HepG2 (cell line): ENCODE data around the gene EOMES. TPM values are rescaled to one million over a fixed set of nuclear protein-coding genes. Genes with fewer than 3 reads are reported as not detected.

Experiments
- ATAC-seq: fragments of 200-7000 bp; cut with Tn5 transposase; 3 replicates; pipeline ENCODE4 v1.9.1; 2020; ENCODE audit warnings: mild to moderate bottlenecking, moderate library complexity
- BruUV-seq: library from RNA; stranded (reverse); fragments of 400-500 nt; replicated peaks from 2 replicates; lab custom pipeline; 2021; lab: Mats Ljungman, UMichigan
- CTCF ChIA-PET: fragments of 300-600 bp; formaldehyde crosslinking; extraction: SDS; loops from one replicate; lab custom pipeline; 2021; ENCODE audit warnings: low total read pairs, inconsistent platforms, low intra/inter-chr PET ratio; lab: Yijun Ruan, JAX
- POLR2A ChIA-PET: fragments of 350-600 bp; sonication (Branson Sonifier 250); formaldehyde crosslinking; loops from one replicate; lab custom pipeline; 2020; ENCODE audit warnings: antibody characterized with exemption, inconsistent platforms; lab: Yijun Ruan, JAX
- DNase-seq: peaks from one replicate; pipeline ENCODE4 v3.0.0-alpha.2; 2015; ENCODE audit warnings: low spot score
- FAIRE-seq: peaks from 3 replicates; lab custom pipeline; 2011; peaks lifted over from hg19 to GRCh38; lab: Jason Lieb, UNC
- H2AFZ ChIP-seq: one replicate; pipeline ENCODE4 v1.6.1; 2011; ENCODE audit warnings: low read length, inconsistent platforms
- H3K27ac ChIP-seq: fragments of 300-600 bp; 3 replicates; pipeline ENCODE4 v1.8.0; 2011; ENCODE audit warnings: mixed run types, mild to moderate bottlenecking, mixed read lengths, low read length, inconsistent platforms; ENCODE audit not compliant: insufficient read depth; ENCODE audit errors: extremely low read length
- H3K27me3 ChIP-seq, 2 experiments: fragments of 200-600 bp in 1 of 2; 2 replicates in 1 of 2; 3 replicates in 1 of 2; pipeline versions ENCODE4 v1.6.0 to v1.8.0; 2011; ENCODE audit warnings: low read length in 2 of 2, mild to moderate bottlenecking in 2 of 2, moderate library complexity in 2 of 2, inconsistent platforms in 1 of 2; ENCODE audit not compliant: insufficient read depth in 2 of 2, control insufficient read depth in 1 of 2
- H3K36me3 ChIP-seq, 2 experiments: fragments of 200-600 bp in 1 of 2; replicated peaks in 1 of 2; 2 replicates in 1 of 2; 3 replicates in 1 of 2; pipeline versions ENCODE4 v1.5.1 to v1.8.0; 2011; ENCODE audit warnings: low read length in 2 of 2, inconsistent platforms in 1 of 2; ENCODE audit not compliant: insufficient read depth in 2 of 2, control insufficient read depth in 1 of 2
- H3K4me1 ChIP-seq: 2 replicates; pipeline ENCODE4 v1.5.1; 2012; ENCODE audit warnings: low read length, inconsistent platforms; ENCODE audit not compliant: insufficient read depth
- H3K4me2 ChIP-seq: 2 replicates; pipeline ENCODE4 v1.6.0; 2011; ENCODE audit warnings: low read depth, low read length, inconsistent platforms
- H3K4me3 ChIP-seq, 3 experiments: fragments of 200-600 bp in 1 of 3; sonication (generic), shearing (Covaris generic) in 1 of 3; replicated peaks in 1 of 3; 2 replicates each; pipeline ENCODE4 v1.5.1; 2011 to 2016; ENCODE audit warnings: low read length in 3 of 3, inconsistent platforms in 2 of 3, low read depth in 2 of 3, mild to moderate bottlenecking in 2 of 3, control low read depth in 1 of 3, mixed read lengths in 1 of 3; ENCODE audit not compliant: insufficient read depth in 1 of 3
- H3K79me2 ChIP-seq: one replicate; pipeline ENCODE4 v1.6.1; 2011; ENCODE audit warnings: low read length, inconsistent platforms; ENCODE audit not compliant: insufficient read depth
- H3K9ac ChIP-seq: 2 replicates; pipeline ENCODE4 v1.6.0; 2011; ENCODE audit warnings: mild to moderate bottlenecking, low read depth, low read length, inconsistent platforms; ENCODE audit not compliant: insufficient read depth
- H3K9me3 ChIP-seq: 2 replicates; pipeline ENCODE4 v1.5.1; 2012; ENCODE audit warnings: mild to moderate bottlenecking, low read length
- H4K20me1 ChIP-seq: 2 replicates; pipeline ENCODE4 v1.6.0; 2011; ENCODE audit warnings: inconsistent platforms, mild to moderate bottlenecking, low read length, moderate library complexity; ENCODE audit not compliant: insufficient read depth
- ARNTL ChIP-seq: sonication (generic); formaldehyde crosslinking; IDR thresholded peaks from 2 replicates; pipeline ENCODE4 v1.4.0; 2020; ENCODE audit warnings: mild to moderate bottlenecking, missing genetic modification reagents
- ATF2 ChIP-seq: sonication (generic); formaldehyde crosslinking; IDR thresholded peaks from 2 replicates; pipeline ENCODE4 v1.4.0; 2020; ENCODE audit warnings: missing genetic modification reagents
- FOXC1 ChIP-seq: sonication (generic); formaldehyde crosslinking; IDR thresholded peaks from 2 replicates; pipeline ENCODE4 v1.8.0; 2022; ENCODE audit warnings: mild to moderate bottlenecking, missing genetic modification reagents, borderline replicate concordance
- IRF9 ChIP-seq: sonication (generic); formaldehyde crosslinking; IDR thresholded peaks from 2 replicates; pipeline ENCODE4 v1.8.0; 2022; ENCODE audit warnings: missing genetic modification reagents, mild to moderate bottlenecking, borderline replicate concordance
- KAT7 ChIP-seq: IDR thresholded peaks from 2 replicates; pipeline ENCODE4 v1.6.1; 2018; ENCODE audit warnings: borderline replicate concordance, missing compliant biosample characterization
- KDM1A ChIP-seq: IDR thresholded peaks from 2 replicates; pipeline ENCODE4 v1.6.1; 2016; ENCODE audit warnings: missing compliant biosample characterization
- MTA1 ChIP-seq: sonication (generic); formaldehyde crosslinking; IDR thresholded peaks from 2 replicates; pipeline ENCODE4 v1.4.0; 2020; ENCODE audit warnings: missing genetic modification reagents, mild to moderate bottlenecking, borderline replicate concordance
- MXD3 ChIP-seq: IDR thresholded peaks from 2 replicates; pipeline ENCODE4 v1.6.1; 2016; ENCODE audit warnings: mild to moderate bottlenecking, missing biosample characterization, missing genetic modification reagents
- PRMT3 ChIP-seq: sonication (generic); formaldehyde crosslinking; IDR thresholded peaks from 2 replicates; pipeline ENCODE4 v1.8.1; 2022; ENCODE audit warnings: low read depth, mild to moderate bottlenecking, moderate library complexity, missing genetic modification reagents, borderline replicate concordance
- RBAK ChIP-seq: sonication (generic); formaldehyde crosslinking; IDR thresholded peaks from 2 replicates; pipeline ENCODE4 v1.5.1; 2020; ENCODE audit warnings: mild to moderate bottlenecking, missing genetic modification reagents
- RBM22 ChIP-seq: fragments of 200-400 bp; formaldehyde crosslinking; optimal IDR thresholded peaks from 2 replicates; pipeline ENCODE3; 2017; ENCODE audit warnings: mild to moderate bottlenecking, low read length, moderate library complexity
- TOPORS ChIP-seq: sonication (generic); formaldehyde crosslinking; IDR thresholded peaks from 2 replicates; pipeline ENCODE4 v1.8.0; 2023; ENCODE audit warnings: mild to moderate bottlenecking, missing genetic modification reagents
- TP53 ChIP-seq: sonication (generic); formaldehyde crosslinking; conservative IDR thresholded peaks from 2 replicates; pipeline ENCODE4 v1.4.0; 2020; ENCODE audit warnings: missing genetic modification reagents
- ZBTB1 ChIP-seq: sonication (generic); formaldehyde crosslinking; IDR thresholded peaks from 2 replicates; pipeline ENCODE4 v1.4.0; 2020; ENCODE audit warnings: missing genetic modification reagents, borderline replicate concordance
- ZBTB37 ChIP-seq: sonication (generic); formaldehyde crosslinking; IDR thresholded peaks from 2 replicates; pipeline ENCODE4 v1.4.0; 2020; ENCODE audit warnings: mild to moderate bottlenecking, missing genetic modification reagents
- ZNF121 ChIP-seq: sonication (generic); formaldehyde crosslinking; IDR thresholded peaks from 2 replicates; pipeline ENCODE4 v1.5.0; 2020; ENCODE audit warnings: mild to moderate bottlenecking, missing genetic modification reagents
- ZNF143 ChIP-seq: sonication (generic); formaldehyde crosslinking; IDR thresholded peaks from 2 replicates; pipeline ENCODE4 v1.4.0; 2020; ENCODE audit warnings: missing genetic modification reagents
- ZNF292 ChIP-seq: sonication (generic); formaldehyde crosslinking; IDR thresholded peaks from 2 replicates; pipeline ENCODE4 v1.8.1; 2022; ENCODE audit warnings: mild to moderate bottlenecking, low read depth, missing genetic modification reagents, borderline replicate concordance
- ZNF503 ChIP-seq: sonication (generic); formaldehyde crosslinking; IDR thresholded peaks from 2 replicates; pipeline ENCODE4 v1.4.0; 2020; ENCODE audit warnings: missing genetic modification reagents
- WGBS: methylation state at CpG from one replicate; pipeline ENCODE4 v1.1.6; 2017; ENCODE audit warnings: low lambda C conversion rate; 5-methylcytosine and 5-hydroxymethylcytosine counted together
- in situ Hi-C: cut with HindIII; loops from 2 replicates; pipeline ENCODE4 v1.10.0; 2017; ENCODE audit warnings: low pct_unique_long_range_greater_than_20kb; ENCODE audit not compliant: extremely low pct_ligation_motif_present
- intact Hi-C: fragments of 100-400 bp; cut with micrococcal nuclease; formaldehyde crosslinking; loops from one replicate; pipeline ENCODE4 v1.10.0; 2022; ENCODE audit not compliant: unreplicated experiment
- polyA plus RNA-seq, 8 experiments: library from polyadenylated mRNA; depleted of rRNA in 3 of 8; stranded (reverse) in 7 of 8; unstranded in 1 of 8; fragments of >200 nt; fragmentation: Illumina TruSeq in 4 of 8; extraction: Trizol in 4 of 8; gene quantifications; 2 replicates each; pipeline versions ENCODE4 v1.2.1 to v1.2.3, GENCODE V29; 2011 to 2016; ENCODE audit warnings: low read depth in 4 of 8, missing spikeins in 1 of 8, mixed read lengths in 1 of 8; ENCODE audit not compliant: insufficient read depth in 1 of 8
- total RNA-seq, 5 experiments: library from RNA; depleted of rRNA; stranded (reverse); fragments of >200 nt; fragmentation: Illumina TruSeq; extraction: Trizol; gene quantifications; 2 replicates each; pipeline ENCODE4 v1.2.3, GENCODE V29; 2016; ENCODE audit warnings: low read depth in 1 of 5

Gene EOMES
- total and polyA plus RNA-seq, 2 of the 13 experiments (the other 11 are each of a cell fraction or from before 2014, with no cell fraction given) = 0.11 to 0.12 TPM

GRCh38 chr3:27715863-27716262 lies 6.3 kb downstream of the EOMES start:
- H2AFZ ChIP-seq = no peak overlapping the region
- 0 out of 2 replicates have a peak, but pooled peaks cover 3% of the 10 kb centered on the region for H4K20me1 ChIP-seq
- FAIRE-seq (no peak), ATAC-seq (no peak), DNase-seq (no peak)
- no peak overlapping the region for H3K9ac ChIP-seq
- TF ChIP-seq TOPORS (CRISPR knock-in tag) = no peak
- TF ChIP-seq MXD3 (CRISPR knock-in tag) = no peak
- no peak for TF ChIP-seq ZNF503
- no peak for TF ChIP-seq KDM1A (CRISPR knock-in tag)
- TF ChIP-seq RBAK (CRISPR knock-in tag) = no peak
- TF ChIP-seq ZNF292 (CRISPR knock-in tag) = no peak
- TF ChIP-seq ZBTB1 (CRISPR knock-in tag) = no peak
- no peak for TF ChIP-seq IRF9 (CRISPR knock-in tag)
- no peak for TF ChIP-seq KAT7 (CRISPR knock-in tag)
- TF ChIP-seq ATF2 (CRISPR knock-in tag) = no peak
- TF ChIP-seq TP53 (CRISPR knock-in tag) = no peak
- TF ChIP-seq MTA1 (CRISPR knock-in tag) = no peak
- TF ChIP-seq ZNF121 (CRISPR knock-in tag) = no peak
- no peak for TF ChIP-seq FOXC1 (CRISPR knock-in tag)
- no peak for TF ChIP-seq ARNTL (CRISPR knock-in tag)
- TF ChIP-seq ZNF143 (CRISPR knock-in tag) = no peak
- TF ChIP-seq RBM22 = no peak
- TF ChIP-seq ZBTB37 (CRISPR knock-in tag) = no peak
- no peak for TF ChIP-seq PRMT3 (CRISPR knock-in tag)
- no peaks in the 10 kb centered on the region for H3K9me3 ChIP-seq
- ChIA-PET CTCF (no interaction called here), POLR2A (no interaction called here)
- no peak overlapping the region for H3K27ac ChIP-seq
- peaks cover 12 to 77% of the 10 kb centered on the region in 2 experiments for H3K27me3 ChIP-seq
- WGBS = 55% methylated on average over 4 of the region's 4 CpGs
- H3K36me3 ChIP-seq = no peaks in the 10 kb centered on the region
- H3K79me2 ChIP-seq = no peaks in the 10 kb centered on the region
- peaks cover 36% of the 10 kb centered on the region for H3K4me1 ChIP-seq
- BruUV-seq = no TSS peak
- in situ Hi-C loops = no loop called here
- no peak overlapping the region for H3K4me3 ChIP-seq
- H3K4me2 ChIP-seq = no peak overlapping the region
- intact Hi-C loops = loop anchor here (10.0 kb wide), 1 partner anchor 169 kb away; no protein-coding TSS in a partner anchor
